Measurements from ENCODE around the gene MCIDAS.

MCIDAS gene

DNA sequence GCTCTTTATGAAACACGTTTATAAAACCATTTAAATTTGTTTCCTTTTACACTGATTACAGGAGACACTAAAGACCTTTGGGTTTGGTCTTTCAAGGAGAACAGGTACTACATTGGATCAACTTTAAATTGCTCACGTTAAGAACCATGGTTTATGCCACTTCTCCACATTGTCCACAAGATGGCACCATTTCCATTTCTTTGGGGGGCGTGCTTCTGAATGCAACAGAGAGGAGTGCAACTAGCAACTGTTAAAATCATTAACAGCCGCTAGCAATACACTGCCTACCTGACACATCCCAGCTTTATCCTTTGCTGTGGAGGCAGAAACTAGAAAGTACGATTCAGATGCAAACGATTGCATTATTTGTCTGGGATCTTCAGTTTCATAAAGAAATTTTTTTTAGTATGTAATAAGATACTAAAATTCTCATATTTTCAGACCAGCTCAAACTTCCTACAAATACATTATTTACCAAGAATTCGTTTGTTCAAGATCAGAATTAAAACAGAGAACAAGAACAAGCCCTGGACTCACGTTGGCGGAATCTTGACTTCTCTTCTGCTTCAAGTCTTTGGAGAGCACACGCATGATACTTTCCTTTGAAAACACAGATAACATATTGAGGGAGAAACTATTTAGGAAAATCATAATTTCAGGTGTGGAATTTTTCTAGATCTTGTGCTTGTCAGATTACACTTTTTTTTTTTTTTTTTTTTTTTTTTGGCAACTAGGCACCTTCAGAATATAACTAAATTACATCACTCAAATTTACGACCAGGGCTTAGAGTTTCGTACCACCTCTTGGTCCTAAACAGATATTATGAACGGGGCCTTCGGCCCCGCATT is 54.8 kb downstream of the MCIDAS start:
- TF ChIP-seq CTCF (IDR thresholded peaks at IDR 0.05): peak; percentile 84
- no peak for TF ChIP-seq ZFX (IDR thresholded peaks at IDR 0.05; ENCODE audit: borderline replicate concordance)
- no peak overlapping the region for H3K27ac ChIP-seq

DNA sequence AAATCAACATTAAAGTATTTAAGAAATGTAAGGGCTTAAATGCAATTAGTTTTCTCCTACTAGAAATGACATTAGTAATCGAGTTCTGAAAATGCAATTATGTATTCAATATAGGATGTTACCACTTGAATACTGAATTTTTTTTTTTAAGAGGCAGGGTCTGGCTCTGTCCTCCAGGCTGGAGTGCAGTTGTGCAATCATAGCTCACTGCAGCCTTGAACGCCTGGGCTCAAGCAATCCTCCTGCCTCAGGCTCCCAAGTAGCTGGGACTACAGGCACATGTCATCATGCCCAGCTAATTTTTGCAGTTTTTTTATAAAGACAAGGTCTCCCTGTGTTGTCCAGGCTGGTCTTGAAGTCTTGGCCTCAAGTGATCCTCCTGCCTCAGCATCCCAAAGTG is 55.6 kb downstream of the MCIDAS start:
- H3K27ac ChIP-seq: no peak overlapping the region
- TF ChIP-seq CTCF (IDR thresholded peaks at IDR 0.05) (no peak), ZFX (IDR thresholded peaks at IDR 0.05; ENCODE audit: borderline replicate concordance) (no peak)

Data from 22Rv1 (cell line).